GM23338 (cell line): ENCODE measurements around the gene SMIM44. TPM values are rescaled to one million over a fixed set of nuclear protein-coding genes. Genes with fewer than 3 reads are reported as not detected.

ENCODE experiments used
- ATAC-seq: fragments of 200-7000 bp; cut with Tn5 transposase; 3 replicates; pipeline ENCODE4 v1.9.1; 2020
- DNase-seq: peaks from one replicate; pipeline ENCODE4 v3.0.0-alpha.2; 2015; ENCODE audit warnings: low spot score
- H2AFZ ChIP-seq: fragments of 200-600 bp; sonication (generic); 2 replicates; pipeline ENCODE4 v1.8.0; 2016; ENCODE audit warnings: antibody characterized with exemption, mild to moderate bottlenecking, moderate library complexity
- H3F3A ChIP-seq: fragments of 200-600 bp; sonication (generic); replicated peaks from 2 replicates; pipeline ENCODE4 v1.8.0; 2017; ENCODE audit warnings: antibody characterized with exemption, mixed run types, low read depth
- H3K27ac ChIP-seq: fragments of 200-600 bp; sonication (generic); 2 replicates; pipeline ENCODE4 v1.6.1; 2016; ENCODE audit warnings: low read depth
- H3K27me3 ChIP-seq: fragments of 200-600 bp; sonication (generic); 2 replicates; pipeline ENCODE4 v1.8.0; 2016; ENCODE audit warnings: mild to moderate bottlenecking, mixed run types, moderate library complexity; ENCODE audit not compliant: insufficient read depth
- H3K36me3 ChIP-seq: fragments of 200-600 bp; sonication (generic); 2 replicates; pipeline ENCODE4 v1.8.0; 2016; ENCODE audit warnings: mild to moderate bottlenecking; ENCODE audit not compliant: insufficient read depth
- H3K4me1 ChIP-seq: fragments of 200-600 bp; sonication (generic); 2 replicates; pipeline ENCODE4 v1.8.0; 2016; ENCODE audit warnings: mild to moderate bottlenecking, moderate library complexity; ENCODE audit not compliant: insufficient read depth
- H3K4me2 ChIP-seq: fragments of 200-600 bp; sonication (generic); 2 replicates; pipeline ENCODE4 v1.7.1; 2017; ENCODE audit warnings: mixed run types
- H3K4me3 ChIP-seq: fragments of 200-600 bp; sonication (generic); 2 replicates; pipeline ENCODE4 v1.6.1; 2016; ENCODE audit warnings: mixed run types
- H3K79me2 ChIP-seq: fragments of 200-600 bp; sonication (generic); replicated peaks from 2 replicates; pipeline ENCODE4 v1.8.0; 2017; ENCODE audit warnings: mild to moderate bottlenecking; ENCODE audit not compliant: insufficient read depth
- H3K9me2 ChIP-seq: fragments of 200-600 bp; sonication (generic); 2 replicates; pipeline ENCODE4 v1.8.0; 2017; ENCODE audit not compliant: insufficient read depth
- H4K20me1 ChIP-seq: fragments of 200-600 bp; sonication (generic); replicated peaks from 2 replicates; pipeline ENCODE4 v1.8.0; 2017; ENCODE audit warnings: mild to moderate bottlenecking; ENCODE audit not compliant: insufficient read depth
- H3K27ac Mint-ChIP-seq: 2 replicates; pipeline ENCODE4 v1.8.0; 2020; ENCODE audit warnings: inconsistent platforms, mild to moderate bottlenecking, moderate library complexity, mixed read lengths
- H3K27me3 Mint-ChIP-seq: 3 replicates; pipeline ENCODE4 v1.8.0; 2022; ENCODE audit warnings: low read depth, mild to moderate bottlenecking, moderate library complexity, mixed read lengths, inconsistent platforms; ENCODE audit not compliant: insufficient read depth, poor library complexity
- H3K36me3 Mint-ChIP-seq: 3 replicates; pipeline ENCODE4 v1.8.0; 2021; ENCODE audit warnings: low read depth, mild to moderate bottlenecking, inconsistent platforms, moderate library complexity, mixed read lengths
- H3K4me1 Mint-ChIP-seq: 3 replicates; pipeline ENCODE4 v1.8.0; 2020; ENCODE audit warnings: mild to moderate bottlenecking, inconsistent platforms, mixed read lengths
- H3K4me3 Mint-ChIP-seq: 3 replicates; pipeline ENCODE4 v1.8.0; 2021; ENCODE audit warnings: moderate library complexity, mild to moderate bottlenecking, inconsistent platforms, mixed read lengths
- H3K9me3 Mint-ChIP-seq: 3 replicates; pipeline ENCODE4 v1.8.0; 2020; ENCODE audit warnings: moderate library complexity, mild to moderate bottlenecking, inconsistent platforms, mixed read lengths
- CREB1 ChIP-seq: fragments of 250-450 bp; sonication (Bioruptor Pico); IDR thresholded peaks from 2 replicates; pipeline ENCODE4 v1.5.0; 2020; ENCODE audit warnings: low read depth, mild to moderate bottlenecking, moderate library complexity
- ETS1 ChIP-seq: IDR thresholded peaks from 2 replicates; pipeline ENCODE4 v1.6.1; 2016; ENCODE audit warnings: antibody characterized with exemption
- EZH2 ChIP-seq: fragments of 200-600 bp; sonication (generic); IDR thresholded peaks from one replicate; pipeline ENCODE4 v1.8.0; 2017; ENCODE audit warnings: antibody characterized with exemption, mild to moderate bottlenecking, low read depth; ENCODE audit not compliant: unreplicated experiment
- JUNB ChIP-seq: IDR thresholded peaks from one replicate; pipeline ENCODE4 v1.6.1; 2016; ENCODE audit warnings: antibody characterized with exemption; ENCODE audit not compliant: unreplicated experiment
- POLR2AphosphoS5 ChIP-seq: IDR thresholded peaks from 2 replicates; pipeline ENCODE4 v1.6.1; 2016; ENCODE audit warnings: antibody characterized with exemption, low read depth
- REST ChIP-seq: IDR thresholded peaks from one replicate; pipeline ENCODE4 v1.6.1; 2018; ENCODE audit warnings: antibody characterized with exemption; ENCODE audit not compliant: unreplicated experiment
- ZNF331 ChIP-seq: fragments of 250-450 bp; sonication (Bioruptor Pico); IDR thresholded peaks from 2 replicates; pipeline ENCODE4 v1.5.0; 2020; ENCODE audit warnings: low read depth, mild to moderate bottlenecking, moderate library complexity
- ZNF462 ChIP-seq: fragments of 250-450 bp; sonication (Bioruptor Pico); IDR thresholded peaks from 2 replicates; pipeline ENCODE4 v1.5.0; 2020; ENCODE audit warnings: mild to moderate bottlenecking, moderate library complexity
- polyA plus RNA-seq: library from polyadenylated mRNA; unstranded; fragments of >200 nt; fragmentation: Nextera tagmentation; extraction: Ambion mirVana; gene quantifications from 2 replicates; pipeline ENCODE4 v1.2.1, GENCODE V29; 2016
- total RNA-seq: library from RNA; depleted of rRNA; stranded (reverse); fragments of >200 nt; shearing (Covaris generic); gene quantifications from 2 replicates; pipeline ENCODE4 v1.2.3, GENCODE V29; 2014

SMIM44 gene
- total and polyA plus RNA-seq, 2 experiments from 2014 or later: not detected

- Mint-ChIP-seq H3K27ac (no peak overlapping the region), H3K4me3 (peak overlapping the region; percentile 3; the same call in 1 of the 3 replicates), H3K9me3 (no peaks in the 10 kb centered on the region), H3K36me3 (peaks cover 11% of the 10 kb centered on the region; the same call in 2 of the 3 replicates), H3K4me1 (peaks cover 13% of the 10 kb centered on the region), H3K27me3 (peaks cover 27% of the 10 kb centered on the region)
- H4K20me1 ChIP-seq: peaks cover 7% of the 10 kb centered on the region; the same call in 1 of the 2 replicates
- no peak overlapping the region for H3K4me2 ChIP-seq
- TF ChIP-seq EZH2: no peak
- TF ChIP-seq ETS1: no peak
- TF ChIP-seq CREB1 (CRISPR knock-in tag): no peak
- no peak for TF ChIP-seq POLR2AphosphoS5
- TF ChIP-seq ZNF331: no peak
- no peak for TF ChIP-seq REST
- DNase-seq: no peak
- no peak for ATAC-seq
- no peak overlapping the region for H3K4me3 ChIP-seq
- peaks cover 49% of the 10 kb centered on the region for H3K79me2 ChIP-seq
- no peaks in the 10 kb centered on the region for H3K9me2 ChIP-seq
- H3F3A ChIP-seq: no peaks in the 10 kb centered on the region
- H3K27ac ChIP-seq: no peak overlapping the region
- no peaks in the 10 kb centered on the region for H3K27me3 ChIP-seq
- no peaks in the 10 kb centered on the region for H3K36me3 ChIP-seq
- H2AFZ ChIP-seq: no peak overlapping the region
- H3K4me1 ChIP-seq: peaks cover 15% of the 10 kb centered on the region
Measured at GRCh38 chr19:3509566-3509989, 26.3 kb upstream of the SMIM44 start.

- peaks cover 14% of the 10 kb centered on the region for H3K4me1 Mint-ChIP-seq
- no peaks in the 10 kb centered on the region for H3K27me3 ChIP-seq
- peaks cover 15% of the 10 kb centered on the region for H3K4me1 ChIP-seq
- peaks cover 11% of the 10 kb centered on the region; the same call in 2 of the 3 replicates for H3K36me3 Mint-ChIP-seq
- no peaks in the 10 kb centered on the region for H3K36me3 ChIP-seq
- no peaks in the 10 kb centered on the region for H3K9me3 Mint-ChIP-seq
- no peak for DNase-seq
- peaks cover 7% of the 10 kb centered on the region; the same call in 1 of the 2 replicates for H4K20me1 ChIP-seq
- H3K27ac ChIP-seq: no peak overlapping the region
- H3F3A ChIP-seq: no peaks in the 10 kb centered on the region
- H3K9me2 ChIP-seq: no peaks in the 10 kb centered on the region
- no peak overlapping the region for H3K27ac Mint-ChIP-seq
- H3K79me2 ChIP-seq: peaks cover 43% of the 10 kb centered on the region
- no peak overlapping the region for H3K4me3 ChIP-seq
- H3K4me3 Mint-ChIP-seq: peak overlapping the region; percentile 30; the same call in 1 of the 3 replicates
- ATAC-seq: no peak
- H3K27me3 Mint-ChIP-seq: peaks cover 27% of the 10 kb centered on the region
- H3K4me2 ChIP-seq: no peak overlapping the region
- no peak overlapping the region for H2AFZ ChIP-seq
- TF ChIP-seq JUNB (no peak), CREB1 (CRISPR knock-in tag) (no peak), ZNF331 (no peak), ZNF462 (CRISPR knock-in tag) (no peak), EZH2 (no peak)
Measured at GRCh38 chr19:3508771-3509535, 25.7 kb upstream of the SMIM44 start.
